GM19452 (cell line): ENCODE measurements around the gene SCN1B.
"Not testable (repeated sequence)": the region's sequence is repeated elsewhere in the genome, so short reads cannot be mapped to it uniquely, and the experiment has no call there.

Experiments used
- ATAC-seq: cut with Tn5 transposase; IDR thresholded peaks from one replicate; pipeline ENCODE4 v1.9.1; 2021; ENCODE audit not compliant: unreplicated experiment

The SCN1B gene

GRCh38 chr19:35000647-35001501 is 29.4 kb upstream of the SCN1B start:
- peak; percentile 24 for ATAC-seq

- no peak for ATAC-seq
Observed at GRCh38 chr19:35002037-35002535, 28.2 kb upstream of the SCN1B start.

GRCh38 chr19:35004517-35005255 is 25.6 kb upstream of the SCN1B start:
- ATAC-seq: no peak

- ATAC-seq: no peak
Observed at GRCh38 chr19:35005256-35005977, 24.9 kb upstream of the SCN1B start.

GRCh38 chr19:35006007-35006341 is 24.3 kb upstream of the SCN1B start:
- not testable (repeated sequence) for ATAC-seq

- no peak for ATAC-seq
Observed at GRCh38 chr19:35006342-35006998, 23.8 kb upstream of the SCN1B start.

- no peak for ATAC-seq
Observed at GRCh38 chr19:35006999-35007365, 23.3 kb upstream of the SCN1B start.

GRCh38 chr19:35007427-35007826 is 22.8 kb upstream of the SCN1B start:
- not testable (repeated sequence) for ATAC-seq

- no peak for ATAC-seq
Observed at GRCh38 chr19:35008891-35009341, 21.4 kb upstream of the SCN1B start.

GRCh38 chr19:35009424-35010415 is 20.6 kb upstream of the SCN1B start:
- ATAC-seq: no peak

GRCh38 chr19:35011091-35011689 is 19.1 kb upstream of the SCN1B start:
- ATAC-seq: no peak

GRCh38 chr19:35011737-35012682 is 18.3 kb upstream of the SCN1B start:
- ATAC-seq: no peak

- no peak for ATAC-seq
Observed at GRCh38 chr19:35013041-35013819, 17.0 kb upstream of the SCN1B start.

- ATAC-seq: no peak
Observed at GRCh38 chr19:35013820-35014754, 16.2 kb upstream of the SCN1B start.

- ATAC-seq: not testable (repeated sequence)
Observed at GRCh38 chr19:35014774-35015173, 15.5 kb upstream of the SCN1B start.

- ATAC-seq: no peak
Observed at GRCh38 chr19:35015270-35015953, 14.9 kb upstream of the SCN1B start.
